Brain microvascular endothelial cell (primary cell): ENCODE data around the gene TIGD7.

ENCODE experiments used
- DNase-seq: peaks from one replicate; pipeline ENCODE4 v3.0.0-alpha.2; 2020
- H3K27ac ChIP-seq: fragments of 250-450 bp; sonication (Bioruptor Pico); 2 replicates; pipeline ENCODE4 v1.5.1; 2020; ENCODE audit warnings: mild to moderate bottlenecking, moderate library complexity
- H3K27me3 ChIP-seq: fragments of 250-450 bp; sonication (Bioruptor Pico); replicated peaks from 2 replicates; pipeline ENCODE4 v1.5.1; 2020; ENCODE audit warnings: mild to moderate bottlenecking
- H3K36me3 ChIP-seq: fragments of 250-450 bp; sonication (Bioruptor Pico); replicated peaks from 2 replicates; pipeline ENCODE4 v1.5.1; 2020; ENCODE audit warnings: mild to moderate bottlenecking
- H3K4me3 ChIP-seq: 2 replicates; pipeline ENCODE4 v1.5.1; 2011; ENCODE audit warnings: low read depth, mild to moderate bottlenecking, control low read depth, low read length, moderate library complexity
- in situ Hi-C: cut with HindIII; loops from 2 replicates; pipeline ENCODE4 v1.10.0; 2017; ENCODE audit warnings: low sequenced_read_pairs, low pct_ligation_motif_present
- TF ChIP-seq, protein P1 (sequence below): IDR thresholded peaks from 2 replicates; pipeline ENCODE4 v1.5.1; 2011; ENCODE audit warnings: low read depth, mild to moderate bottlenecking, moderate library complexity, low read length, control low read depth, inconsistent platforms; ENCODE audit errors: missing control alignments

TIGD7 gene

DNA sequence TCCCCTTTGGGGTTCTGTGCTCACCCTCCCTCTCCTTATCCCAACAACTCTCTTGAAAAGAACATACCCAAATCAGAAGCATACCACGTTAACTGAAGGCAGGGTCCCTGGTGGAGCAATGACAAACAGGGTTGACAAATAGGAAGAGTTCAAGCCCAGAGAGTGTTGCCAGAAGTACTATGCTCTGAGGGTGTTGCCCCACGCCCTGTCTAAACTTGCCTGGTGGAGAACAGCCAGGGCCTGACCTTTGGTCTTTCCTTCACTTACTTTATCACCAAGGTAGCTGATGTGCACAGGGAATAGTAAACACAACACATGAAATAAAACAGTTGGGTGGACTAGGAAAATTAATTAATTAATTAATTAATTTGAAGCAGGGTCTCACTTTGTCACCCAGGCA, 23.4 kb upstream of the TIGD7 start:
- in situ Hi-C loops, result no loop called here
- TF ChIP-seq, protein P1, sequence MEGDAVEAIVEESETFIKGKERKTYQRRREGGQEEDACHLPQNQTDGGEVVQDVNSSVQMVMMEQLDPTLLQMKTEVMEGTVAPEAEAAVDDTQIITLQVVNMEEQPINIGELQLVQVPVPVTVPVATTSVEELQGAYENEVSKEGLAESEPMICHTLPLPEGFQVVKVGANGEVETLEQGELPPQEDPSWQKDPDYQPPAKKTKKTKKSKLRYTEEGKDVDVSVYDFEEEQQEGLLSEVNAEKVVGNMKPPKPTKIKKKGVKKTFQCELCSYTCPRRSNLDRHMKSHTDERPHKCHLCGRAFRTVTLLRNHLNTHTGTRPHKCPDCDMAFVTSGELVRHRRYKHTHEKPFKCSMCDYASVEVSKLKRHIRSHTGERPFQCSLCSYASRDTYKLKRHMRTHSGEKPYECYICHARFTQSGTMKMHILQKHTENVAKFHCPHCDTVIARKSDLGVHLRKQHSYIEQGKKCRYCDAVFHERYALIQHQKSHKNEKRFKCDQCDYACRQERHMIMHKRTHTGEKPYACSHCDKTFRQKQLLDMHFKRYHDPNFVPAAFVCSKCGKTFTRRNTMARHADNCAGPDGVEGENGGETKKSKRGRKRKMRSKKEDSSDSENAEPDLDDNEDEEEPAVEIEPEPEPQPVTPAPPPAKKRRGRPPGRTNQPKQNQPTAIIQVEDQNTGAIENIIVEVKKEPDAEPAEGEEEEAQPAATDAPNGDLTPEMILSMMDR, result no peak
- H3K27me3 ChIP-seq, result no peaks in the 10 kb centered on the region
- H3K27ac ChIP-seq, result no peak overlapping the region
- no peak for DNase-seq
- no peaks in the 10 kb centered on the region for H3K36me3 ChIP-seq
- no peak overlapping the region for H3K4me3 ChIP-seq

DNA sequence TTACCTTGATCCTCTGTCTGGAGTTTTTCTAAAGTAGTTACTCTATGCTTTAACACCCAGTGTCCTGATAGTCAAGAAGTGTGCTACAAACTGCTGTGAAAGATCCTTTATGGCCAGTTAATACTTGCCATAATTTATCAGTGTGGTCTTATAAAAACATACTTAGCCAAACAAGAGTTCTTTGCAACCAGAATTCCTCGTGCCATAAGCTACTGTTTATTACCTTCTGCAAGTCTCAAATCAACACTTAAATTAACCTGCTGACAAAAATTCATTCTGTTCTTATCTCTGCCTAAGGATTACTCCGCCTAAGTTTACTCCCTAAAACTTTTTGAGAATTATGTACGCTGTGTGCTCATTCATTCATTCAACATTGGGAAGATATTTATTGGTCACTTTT, 22.9 kb upstream of the TIGD7 start:
- in situ Hi-C loops, result no loop called here
- no peaks in the 10 kb centered on the region for H3K27me3 ChIP-seq

DNA sequence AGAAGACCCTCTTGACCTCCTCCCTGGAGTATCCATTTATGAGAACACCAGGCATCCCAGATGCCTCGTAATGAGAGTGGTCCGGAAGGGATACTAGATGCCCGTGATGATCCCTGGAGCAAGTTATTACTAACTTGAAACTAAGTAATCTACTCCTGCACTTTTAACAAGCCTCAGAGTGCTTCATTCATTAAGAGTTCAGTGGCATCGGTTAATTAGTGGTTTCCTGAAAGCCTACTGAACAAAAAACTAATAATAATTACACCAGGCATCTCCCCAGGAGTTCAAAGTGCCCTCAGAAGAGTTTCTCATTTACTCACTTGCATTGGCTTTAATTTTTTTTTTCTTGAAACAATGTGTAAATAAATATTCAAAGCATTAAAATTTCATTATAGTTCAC, 22.3 kb upstream of the TIGD7 start:
- in situ Hi-C loops, result no loop called here
- TF ChIP-seq, protein P1, result no peak
- H3K36me3 ChIP-seq, result no peaks in the 10 kb centered on the region
- H3K27ac ChIP-seq, result no peak overlapping the region
- DNase-seq, result no peak
- no peak overlapping the region for H3K4me3 ChIP-seq
- no peaks in the 10 kb centered on the region for H3K27me3 ChIP-seq

More for the DNA sequence above, 22.9 kb upstream of the TIGD7 start:
- H3K36me3 ChIP-seq, result no peaks in the 10 kb centered on the region
- H3K27ac ChIP-seq, result no peak overlapping the region
- no peak overlapping the region for H3K4me3 ChIP-seq
- TF ChIP-seq, protein P1, result no peak
- DNase-seq, result no peak

DNA sequence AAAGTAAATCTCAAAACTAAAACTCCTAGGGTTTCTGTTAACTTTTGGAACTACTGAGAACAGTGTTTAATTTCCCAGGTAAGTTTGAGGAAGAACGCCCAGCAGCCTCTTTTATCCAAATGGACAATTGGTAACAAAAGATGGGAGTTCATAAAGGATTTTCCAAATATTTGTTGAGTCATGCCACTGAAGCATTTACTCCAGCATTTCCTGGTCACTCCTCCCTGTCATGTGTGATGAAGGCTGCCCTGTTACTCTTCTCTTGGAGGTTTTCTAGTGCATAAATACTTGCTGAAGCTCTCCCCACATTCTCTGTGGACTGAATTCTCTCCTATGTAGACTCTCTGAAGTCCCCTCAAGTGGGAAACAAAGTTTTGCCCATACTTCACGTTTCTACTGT, 16.6 kb upstream of the TIGD7 start:
- Histone ChIP-seq H3K27ac (no peak overlapping the region), H3K27me3 (no peaks in the 10 kb centered on the region), H3K4me3 (no peak overlapping the region), H3K36me3 (peaks cover 19% of the 10 kb centered on the region)
- in situ Hi-C loops, result no loop called here
- DNase-seq, result no peak
- TF ChIP-seq, protein P1, result no peak

DNA sequence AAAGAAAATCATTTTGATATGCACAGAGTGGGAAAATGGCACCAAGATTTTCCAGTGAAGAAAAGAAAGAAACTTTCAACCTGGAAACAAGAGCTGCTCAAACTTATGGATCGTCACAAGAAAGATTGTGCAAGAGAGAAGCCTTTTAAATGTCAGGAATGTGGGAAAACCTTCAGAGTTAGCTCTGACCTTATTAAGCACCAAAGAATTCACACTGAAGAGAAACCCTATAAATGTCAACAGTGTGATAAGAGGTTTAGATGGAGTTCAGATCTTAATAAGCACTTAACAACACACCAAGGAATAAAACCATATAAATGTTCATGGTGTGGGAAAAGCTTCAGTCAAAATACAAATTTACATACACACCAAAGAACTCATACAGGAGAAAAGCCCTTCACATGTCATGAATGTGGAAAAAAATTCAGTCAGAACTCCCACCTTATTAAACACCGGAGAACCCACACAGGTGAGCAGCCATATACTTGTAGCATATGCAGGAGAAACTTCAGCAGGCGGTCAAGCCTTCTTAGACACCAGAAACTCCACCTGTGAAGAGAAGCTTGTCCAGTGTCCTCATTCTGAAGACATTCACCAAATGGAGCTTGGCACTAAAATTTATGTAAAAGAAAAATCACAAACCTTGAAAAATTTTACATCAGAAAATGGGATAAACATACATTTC, 12.2 kb upstream of the TIGD7 start:
- Histone ChIP-seq H3K27ac (no peak overlapping the region), H3K36me3 (peaks cover 42% of the 10 kb centered on the region), H3K27me3 (no peaks in the 10 kb centered on the region), H3K4me3 (no peak overlapping the region)
- DNase-seq, result no peak
- in situ Hi-C loops, result no loop called here
- TF ChIP-seq, protein P1, result no peak

DNA sequence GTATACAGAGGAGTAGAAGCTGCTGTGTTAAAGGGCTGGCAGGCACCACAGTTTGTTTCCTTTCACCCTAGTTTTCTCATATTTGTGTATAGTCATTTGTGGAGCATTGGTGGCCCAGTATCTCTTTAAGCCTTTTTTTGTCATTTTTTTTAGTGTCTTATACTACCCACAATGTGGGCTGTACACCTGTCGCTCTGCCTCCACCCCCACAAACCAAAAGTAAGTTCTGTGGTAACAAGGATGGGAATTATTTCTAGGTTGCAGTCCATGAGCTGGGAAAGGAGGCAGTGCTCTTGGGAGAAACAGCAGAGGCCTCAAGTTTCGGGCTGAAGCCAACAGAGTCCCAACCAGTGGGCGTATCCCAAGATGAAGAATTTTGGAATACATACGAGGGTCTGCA, 6.3 kb upstream of the TIGD7 start:
- Histone ChIP-seq H3K27ac (no peak overlapping the region), H3K27me3 (no peaks in the 10 kb centered on the region), H3K4me3 (no peak overlapping the region), H3K36me3 (peaks cover 27% of the 10 kb centered on the region)
- TF ChIP-seq, protein P1, result no peak
- in situ Hi-C loops, result no loop called here
- no peak for DNase-seq
